Renal cortex interstitium (tissue), 11 donors: ENCODE data around the gene FANCC. TPM values are rescaled to one million over a fixed set of nuclear protein-coding genes. Genes with fewer than 3 reads are reported as not detected.

Experiments used
- DNase-seq, 11 donors: peaks; one replicate each; pipeline ENCODE4 v3.0.0-alpha.2; 2013; ENCODE audit warnings: low read depth in 9 of 11, low spot score in 4 of 11; ENCODE audit errors: extremely low read depth in 1 of 11
- polyA plus RNA-seq, 3 donors: library from polyadenylated mRNA; unstranded; fragments of 120-200 nt; gene quantifications; one replicate each; pipeline ENCODE4 v1.2.1, GENCODE V29; 2013; ENCODE audit not compliant: insufficient read length in 3 of 3

FANCC gene
- polyA plus RNA-seq, 3 donors, result 21.4 to 24.4 (median 23.9) TPM

GRCh38 chr9:95140821-95141220, 176.7 kb downstream of the FANCC start:
- DNase-seq, result no peak

GRCh38 chr9:95139126-95139525, 178.4 kb downstream of the FANCC start:
- no peak for DNase-seq

- DNase-seq, result no peak
Measured at GRCh38 chr9:95138474-95138873, 179.0 kb downstream of the FANCC start.

- DNase-seq, result no peak
Measured at GRCh38 chr9:95137587-95138145, 179.8 kb downstream of the FANCC start.

- no peak for DNase-seq
Measured at GRCh38 chr9:95135756-95136155, 181.8 kb downstream of the FANCC start.

- DNase-seq, result no peak
Measured at GRCh38 chr9:95134457-95134881, 183.0 kb downstream of the FANCC start.

GRCh38 chr9:95133325-95133705, 184.2 kb downstream of the FANCC start:
- DNase-seq, result no peak

- no peak for DNase-seq
Measured at GRCh38 chr9:95132366-95133324, 184.9 kb downstream of the FANCC start.

- peak in 9 of 11 donors; percentile 57 to 82 (median 67) for DNase-seq
Measured at GRCh38 chr9:95131023-95131943, 186.2 kb downstream of the FANCC start.

GRCh38 chr9:95130484-95130883, 187.0 kb downstream of the FANCC start:
- no peak for DNase-seq

- no peak for DNase-seq
Measured at GRCh38 chr9:95129476-95130291, 187.8 kb downstream of the FANCC start.

- no peak for DNase-seq
Measured at GRCh38 chr9:95128177-95128524, 189.4 kb downstream of the FANCC start.

- DNase-seq, result peak in 10 of 11 donors; percentile 63 to 82 (median 70)
Measured at GRCh38 chr9:95127249-95128176, 190.0 kb downstream of the FANCC start.

- DNase-seq, result no peak
Measured at GRCh38 chr9:95126739-95127138, 190.8 kb downstream of the FANCC start.

GRCh38 chr9:95125652-95126051, 191.9 kb downstream of the FANCC start:
- DNase-seq, result no peak

- no peak for DNase-seq
Measured at GRCh38 chr9:95124582-95125367, 192.7 kb downstream of the FANCC start.

GRCh38 chr9:95120781-95121370, 196.6 kb downstream of the FANCC start:
- no peak for DNase-seq
